GM13976 (cell line): Measurements from ENCODE around the gene LILRB1.

Experiments
- DNase-seq: peaks from one replicate; pipeline ENCODE4 v3.0.0; 2012; ENCODE audit warnings: low spot score
- CTCF ChIP-seq: IDR thresholded peaks from 2 replicates; pipeline ENCODE4 v1.5.1; 2012; ENCODE audit warnings: borderline replicate concordance, mild to moderate bottlenecking; ENCODE audit not compliant: insufficient read depth; ENCODE audit errors: extremely low read depth, missing control alignments, control extremely low read depth
- in situ Hi-C: fragments of 300-500 bp; cut with MboI; formaldehyde crosslinking; loops from one replicate; pipeline ENCODE4 v1.12.0; 2022; ENCODE audit warnings: low sequenced_read_pairs, mixed read lengths, inconsistent platforms; ENCODE audit not compliant: unreplicated experiment

Gene LILRB1

GRCh38 chr19:54659300-54659699, 29.0 kb downstream of the LILRB1 start:
- in situ Hi-C loops: loop anchor here (25.0 kb wide), 1 partner anchor 172 kb away; no protein-coding TSS in a partner anchor
- no peak for TF ChIP-seq CTCF

GRCh38 chr19:54660306-54660705, 30.0 kb downstream of the LILRB1 start:
- in situ Hi-C loops: loop anchor here (25.0 kb wide), 1 partner anchor 173 kb away; no protein-coding TSS in a partner anchor
- no peak for DNase-seq
- TF ChIP-seq CTCF: no peak

More at GRCh38 chr19:54659300-54659699, 29.0 kb downstream of the LILRB1 start:
- DNase-seq: no peak

GRCh38 chr19:54660964-54661363, 30.7 kb downstream of the LILRB1 start:
- DNase-seq: peak; percentile 74
- in situ Hi-C loops: loop anchor here (25.0 kb wide), 1 partner anchor 174 kb away; no protein-coding TSS in a partner anchor
- no peak for TF ChIP-seq CTCF

- DNase-seq: no peak
- no peak for TF ChIP-seq CTCF
- in situ Hi-C loops: loop anchor here (25.0 kb wide), 1 partner anchor 175 kb away; no protein-coding TSS in a partner anchor
Observed at GRCh38 chr19:54661846-54662481, 31.7 kb downstream of the LILRB1 start.

- peak; percentile 73 for DNase-seq
- in situ Hi-C loops: loop anchor here (25.0 kb wide), 1 partner anchor 175 kb away; no protein-coding TSS in a partner anchor
- TF ChIP-seq CTCF: no peak
Observed at GRCh38 chr19:54662730-54663129, 32.4 kb downstream of the LILRB1 start, which contains the start of gene LILRB4. Gene LILRB4 (plus strand): TSS chr19:54662985. CDS start chr19:54663034, 49 bp downstream.

GRCh38 chr19:54665530-54665929, 35.2 kb downstream of the LILRB1 start:
- no peak for DNase-seq
- TF ChIP-seq CTCF: no peak
- in situ Hi-C loops: loop anchor here (25.0 kb wide), 1 partner anchor 178 kb away; no protein-coding TSS in a partner anchor

DNA sequence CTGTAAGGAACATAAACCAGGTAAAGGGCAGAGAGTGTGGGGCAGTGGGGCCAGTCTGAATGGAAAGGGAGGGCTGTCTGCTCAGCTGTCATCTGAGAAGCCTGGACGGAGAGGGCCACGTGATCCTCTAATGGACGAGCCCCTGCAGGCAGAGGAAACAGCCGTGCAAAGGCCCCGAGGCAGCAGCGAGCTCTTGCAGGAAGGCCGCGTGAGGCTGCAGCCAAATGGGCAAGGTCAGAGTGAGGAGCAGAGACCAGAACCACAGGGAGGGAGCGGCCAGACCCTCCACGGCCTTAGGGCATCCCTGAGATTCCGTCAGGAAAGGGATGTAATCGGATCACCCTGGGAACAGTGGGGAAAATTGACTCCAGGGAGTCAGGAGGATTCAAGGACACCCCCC, 36.9 kb downstream of the LILRB1 start:
- DNase-seq: no peak
- in situ Hi-C loops: loop anchor here (25.0 kb wide), 1 partner anchor 180 kb away; no protein-coding TSS in a partner anchor
- TF ChIP-seq CTCF: no peak
